Measurements from ENCODE around the gene LRRTM2.

DNA sequence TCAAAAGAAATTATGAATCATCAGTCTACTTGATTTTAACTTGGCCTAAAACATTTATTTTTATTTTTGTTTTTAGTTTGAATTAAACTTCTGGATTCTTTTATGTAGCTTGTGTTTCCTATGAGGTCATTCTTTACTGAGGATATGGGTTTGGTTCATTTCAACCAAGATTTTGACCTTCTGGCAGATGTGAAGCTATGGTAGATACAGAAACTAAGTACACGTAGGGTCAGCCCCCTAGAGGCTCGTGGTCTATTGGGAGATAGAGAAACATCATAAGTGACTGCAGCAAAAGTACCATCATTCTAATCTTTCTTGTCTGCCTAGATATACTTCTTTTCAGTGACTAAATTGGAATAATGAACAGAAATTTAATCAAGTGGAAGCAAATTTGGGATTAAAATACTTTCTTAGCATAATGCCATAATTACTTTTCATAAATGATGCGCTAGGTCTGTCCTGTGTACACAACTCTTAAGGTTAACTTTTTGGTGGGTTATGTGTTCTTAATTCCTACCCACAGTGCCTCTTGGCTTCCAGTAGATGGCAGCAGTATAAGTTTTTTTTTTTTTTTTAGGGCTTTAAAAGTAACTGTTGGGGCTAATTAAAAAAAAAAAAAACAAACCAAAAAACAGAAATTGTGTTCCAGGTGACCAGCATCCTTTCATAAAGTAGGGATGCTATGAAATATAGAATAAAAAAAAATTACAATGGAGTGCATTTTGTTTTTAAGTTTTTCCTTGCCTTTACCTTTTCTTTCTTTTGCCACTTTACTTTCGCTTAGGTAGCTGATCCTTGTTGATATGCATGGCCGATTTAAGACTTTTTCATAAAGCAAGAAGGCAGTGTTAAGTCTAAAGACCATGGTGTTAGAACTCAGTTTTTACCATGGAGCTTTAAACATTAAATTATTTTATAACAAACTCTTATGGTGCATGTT, 49.9 kb downstream of the LRRTM2 start:
- TF ChIP-seq, protein P1, sequence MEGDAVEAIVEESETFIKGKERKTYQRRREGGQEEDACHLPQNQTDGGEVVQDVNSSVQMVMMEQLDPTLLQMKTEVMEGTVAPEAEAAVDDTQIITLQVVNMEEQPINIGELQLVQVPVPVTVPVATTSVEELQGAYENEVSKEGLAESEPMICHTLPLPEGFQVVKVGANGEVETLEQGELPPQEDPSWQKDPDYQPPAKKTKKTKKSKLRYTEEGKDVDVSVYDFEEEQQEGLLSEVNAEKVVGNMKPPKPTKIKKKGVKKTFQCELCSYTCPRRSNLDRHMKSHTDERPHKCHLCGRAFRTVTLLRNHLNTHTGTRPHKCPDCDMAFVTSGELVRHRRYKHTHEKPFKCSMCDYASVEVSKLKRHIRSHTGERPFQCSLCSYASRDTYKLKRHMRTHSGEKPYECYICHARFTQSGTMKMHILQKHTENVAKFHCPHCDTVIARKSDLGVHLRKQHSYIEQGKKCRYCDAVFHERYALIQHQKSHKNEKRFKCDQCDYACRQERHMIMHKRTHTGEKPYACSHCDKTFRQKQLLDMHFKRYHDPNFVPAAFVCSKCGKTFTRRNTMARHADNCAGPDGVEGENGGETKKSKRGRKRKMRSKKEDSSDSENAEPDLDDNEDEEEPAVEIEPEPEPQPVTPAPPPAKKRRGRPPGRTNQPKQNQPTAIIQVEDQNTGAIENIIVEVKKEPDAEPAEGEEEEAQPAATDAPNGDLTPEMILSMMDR (IDR thresholded peaks at IDR 0.05): peak; percentile 35 to 65 (median 58)
- TF ChIP-seq POLR2A (IDR thresholded peaks at IDR 0.05; ENCODE audit: low read depth): no peak

All from esophagus muscularis mucosa (tissue), 3 donors.